ENCODE data around the gene DUSP22. TPM values are rescaled to one million over a fixed set of nuclear protein-coding genes. Genes with fewer than 3 reads are reported as not detected.

Gene DUSP22
- polyA plus RNA-seq, 1 of the 3 experiments (the other 2 are of a cell fraction), result 6.8 TPM

DNA sequence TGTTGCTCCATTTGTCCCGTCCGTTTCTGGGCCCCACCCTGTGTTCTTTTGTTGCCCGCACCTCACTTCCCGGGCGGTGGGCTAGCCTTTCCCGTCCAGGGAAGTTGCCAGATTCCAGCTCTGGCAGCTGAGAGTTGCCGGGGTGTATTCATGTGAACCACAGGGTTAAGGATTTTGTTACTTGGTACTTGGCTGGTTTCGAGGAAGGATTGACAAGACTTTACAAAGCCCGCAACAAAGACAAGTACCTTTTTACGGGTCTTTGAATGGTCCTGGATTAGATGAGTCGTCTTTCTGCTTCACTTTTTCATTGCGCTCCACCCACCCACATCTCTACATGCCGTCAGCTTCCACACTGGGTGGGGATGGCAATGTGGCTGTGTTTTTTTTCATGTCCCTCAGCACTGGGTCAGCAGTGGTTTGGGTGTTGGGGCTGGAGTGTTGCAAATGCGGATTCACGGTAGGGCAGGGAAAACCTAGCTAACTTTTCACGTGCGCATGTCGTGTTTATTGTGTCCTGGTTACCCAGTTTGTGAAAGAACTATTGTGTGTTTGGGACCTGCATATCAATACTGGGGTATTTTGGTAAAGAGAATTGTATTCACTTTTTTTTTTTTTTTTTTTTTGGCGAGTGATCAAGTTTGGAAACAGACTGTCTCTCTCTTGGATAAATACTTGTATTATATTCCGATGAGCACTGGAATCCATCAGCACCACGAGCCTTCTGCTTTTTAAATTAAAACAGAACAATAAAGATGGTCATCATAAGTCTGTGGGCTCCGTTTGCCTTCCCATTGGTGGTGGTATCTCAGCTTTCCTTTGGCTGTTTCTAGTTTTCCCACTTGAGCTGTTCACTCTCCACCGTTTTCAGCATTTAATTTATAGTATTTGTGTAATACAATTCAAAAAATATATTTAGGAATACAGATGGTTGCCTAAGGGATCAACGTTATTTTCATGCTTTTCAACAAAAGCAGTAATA is 1.2 kb downstream of the DUSP22 start:
- H3F3A ChIP-seq (replicated peaks; ENCODE audit: insufficient read depth), result no peaks in the 10 kb centered on the region
- H3K4me1 ChIP-seq (ENCODE audit: control insufficient read depth in 1 of 2, insufficient read depth in 2 of 2, low read depth in 1 of 2, low read length in 1 of 2), result peaks cover 0 to 17% of the 10 kb centered on the region in 2 experiments; a peak in 1 of 4 replicates
- ChIA-PET POLR2A (no interaction called here), CTCF (interaction anchor here (0.6 kb wide), 1 partner anchor 428 kb away, joined by 3 read pairs; no protein-coding TSS in a partner anchor)
- H3K9ac ChIP-seq, result peak overlapping the region; percentile 77; the same call in 1 of the 2 replicates
- H3K27me3 ChIP-seq (ENCODE audit: insufficient read depth), result peaks cover 15% of the 10 kb centered on the region
- no peak for TF ChIP-seq TAF1 (IDR thresholded peaks at IDR 0.05; ENCODE audit: borderline replicate concordance, low read depth, low read length)
- TF ChIP-seq, protein P1, sequence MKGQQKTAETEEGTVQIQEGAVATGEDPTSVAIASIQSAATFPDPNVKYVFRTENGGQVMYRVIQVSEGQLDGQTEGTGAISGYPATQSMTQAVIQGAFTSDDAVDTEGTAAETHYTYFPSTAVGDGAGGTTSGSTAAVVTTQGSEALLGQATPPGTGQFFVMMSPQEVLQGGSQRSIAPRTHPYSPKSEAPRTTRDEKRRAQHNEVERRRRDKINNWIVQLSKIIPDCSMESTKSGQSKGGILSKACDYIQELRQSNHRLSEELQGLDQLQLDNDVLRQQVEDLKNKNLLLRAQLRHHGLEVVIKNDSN (IDR thresholded peaks at IDR 0.05; ENCODE audit: borderline replicate concordance, low read depth), result no peak
- no peak for TF ChIP-seq NRF1 (IDR thresholded peaks at IDR 0.05; ENCODE audit: low read depth, low read length)
- TF ChIP-seq MXI1 (IDR thresholded peaks at IDR 0.05; ENCODE audit: low read depth, low read length), result no peak
- TF ChIP-seq, protein P2, sequence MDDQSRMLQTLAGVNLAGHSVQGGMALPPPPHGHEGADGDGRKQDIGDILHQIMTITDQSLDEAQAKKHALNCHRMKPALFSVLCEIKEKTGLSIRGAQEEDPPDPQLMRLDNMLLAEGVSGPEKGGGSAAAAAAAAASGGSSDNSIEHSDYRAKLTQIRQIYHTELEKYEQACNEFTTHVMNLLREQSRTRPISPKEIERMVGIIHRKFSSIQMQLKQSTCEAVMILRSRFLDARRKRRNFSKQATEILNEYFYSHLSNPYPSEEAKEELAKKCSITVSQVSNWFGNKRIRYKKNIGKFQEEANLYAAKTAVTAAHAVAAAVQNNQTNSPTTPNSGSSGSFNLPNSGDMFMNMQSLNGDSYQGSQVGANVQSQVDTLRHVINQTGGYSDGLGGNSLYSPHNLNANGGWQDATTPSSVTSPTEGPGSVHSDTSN (IDR thresholded peaks at IDR 0.05), result no peak
- no peak for TF ChIP-seq CHD2 (IDR thresholded peaks at IDR 0.05; ENCODE audit: low read length, partially characterized antibody)
- TF ChIP-seq NFIC (IDR thresholded peaks at IDR 0.05; ENCODE audit: borderline replicate concordance), result no peak
- TF ChIP-seq, protein P3, sequence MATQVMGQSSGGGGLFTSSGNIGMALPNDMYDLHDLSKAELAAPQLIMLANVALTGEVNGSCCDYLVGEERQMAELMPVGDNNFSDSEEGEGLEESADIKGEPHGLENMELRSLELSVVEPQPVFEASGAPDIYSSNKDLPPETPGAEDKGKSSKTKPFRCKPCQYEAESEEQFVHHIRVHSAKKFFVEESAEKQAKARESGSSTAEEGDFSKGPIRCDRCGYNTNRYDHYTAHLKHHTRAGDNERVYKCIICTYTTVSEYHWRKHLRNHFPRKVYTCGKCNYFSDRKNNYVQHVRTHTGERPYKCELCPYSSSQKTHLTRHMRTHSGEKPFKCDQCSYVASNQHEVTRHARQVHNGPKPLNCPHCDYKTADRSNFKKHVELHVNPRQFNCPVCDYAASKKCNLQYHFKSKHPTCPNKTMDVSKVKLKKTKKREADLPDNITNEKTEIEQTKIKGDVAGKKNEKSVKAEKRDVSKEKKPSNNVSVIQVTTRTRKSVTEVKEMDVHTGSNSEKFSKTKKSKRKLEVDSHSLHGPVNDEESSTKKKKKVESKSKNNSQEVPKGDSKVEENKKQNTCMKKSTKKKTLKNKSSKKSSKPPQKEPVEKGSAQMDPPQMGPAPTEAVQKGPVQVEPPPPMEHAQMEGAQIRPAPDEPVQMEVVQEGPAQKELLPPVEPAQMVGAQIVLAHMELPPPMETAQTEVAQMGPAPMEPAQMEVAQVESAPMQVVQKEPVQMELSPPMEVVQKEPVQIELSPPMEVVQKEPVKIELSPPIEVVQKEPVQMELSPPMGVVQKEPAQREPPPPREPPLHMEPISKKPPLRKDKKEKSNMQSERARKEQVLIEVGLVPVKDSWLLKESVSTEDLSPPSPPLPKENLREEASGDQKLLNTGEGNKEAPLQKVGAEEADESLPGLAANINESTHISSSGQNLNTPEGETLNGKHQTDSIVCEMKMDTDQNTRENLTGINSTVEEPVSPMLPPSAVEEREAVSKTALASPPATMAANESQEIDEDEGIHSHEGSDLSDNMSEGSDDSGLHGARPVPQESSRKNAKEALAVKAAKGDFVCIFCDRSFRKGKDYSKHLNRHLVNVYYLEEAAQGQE (IDR thresholded peaks at IDR 0.05; ENCODE audit: low read depth, low read length), result no peak
- no peak for TF ChIP-seq GABPA (IDR thresholded peaks at IDR 0.05; ENCODE audit: low read depth)
- TF ChIP-seq FOXM1 (IDR thresholded peaks at IDR 0.05; ENCODE audit: low read depth), result no peak
- no peaks in the 10 kb centered on the region for H3K36me3 ChIP-seq (replicated peaks in 1 of 2; ENCODE audit: control insufficient read depth in 1 of 2, insufficient read depth in 2 of 2, low read length in 1 of 2)
- peak overlapping the region; percentile 2 to 74; a peak in 2 of 4 replicates for H3K27ac ChIP-seq (ENCODE audit: low read depth in 2 of 2, low read length in 1 of 2)
- peak overlapping the region; percentile 88 to 89 for H3K4me3 ChIP-seq (ENCODE audit: low read depth in 2 of 2, low read length in 1 of 2)
- H4K20me1 ChIP-seq (ENCODE audit: insufficient read depth), result no peaks in the 10 kb centered on the region
- H2AFZ ChIP-seq (ENCODE audit: low read depth), result peak overlapping the region; percentile 88
- no peak for DNase-seq
- peak overlapping the region; percentile 98 for H3K4me2 ChIP-seq
- H3K9me2 ChIP-seq, result no peaks in the 10 kb centered on the region
- H3K79me2 ChIP-seq (ENCODE audit: insufficient read depth), result no peaks in the 10 kb centered on the region
- no peaks in the 10 kb centered on the region for H3K9me3 ChIP-seq
- 40% methylated on average over 24 of the region's 24 CpGs for WGBS (ENCODE audit: low lambda C conversion rate)
